ENCODE measurements around the gene FAM217A. TPM values are rescaled to one million over a fixed set of nuclear protein-coding genes. Genes with fewer than 3 reads are reported as not detected.
"Not testable (repeated sequence)": the region's sequence is repeated elsewhere in the genome, so short reads cannot be mapped to it uniquely, and the experiment has no call there.

FAM217A gene
- total and polyA plus RNA-seq, 5 donors = not detected

- no peaks in the 10 kb centered on the region for H3K4me1 ChIP-seq (ENCODE audit: control insufficient read depth, insufficient read depth, low read length)
- H3K4me3 ChIP-seq (ENCODE audit: low read length) = no peak overlapping the region
- DNase-seq (no peak), ATAC-seq (no peak)
- no peaks in the 10 kb centered on the region for H3K9me3 ChIP-seq (ENCODE audit: control insufficient read depth, low read length)
- no peaks in the 10 kb centered on the region for H3K27me3 ChIP-seq (ENCODE audit: control insufficient read depth, insufficient read depth)
- H3K27ac ChIP-seq (ENCODE audit: low read length) = no peak overlapping the region
- intact Hi-C loops (cut with DNase I) = no loop called here
- 89% methylated on average over 2 of the region's 2 CpGs for WGBS
These were observed 28.9 kb upstream of the FAM217A start for GRCh38 chr6:4107873-4108272.

- intact Hi-C loops (cut with DNase I) = no loop called here
- 75% methylated on average over 4 of the region's 4 CpGs for WGBS
- no peak for DNase-seq
- no peak overlapping the region for H3K4me3 ChIP-seq (ENCODE audit: low read length)
- H3K27ac ChIP-seq (ENCODE audit: low read length) = no peak overlapping the region
- no peaks in the 10 kb centered on the region for H3K27me3 ChIP-seq (ENCODE audit: control insufficient read depth, insufficient read depth)
- no peaks in the 10 kb centered on the region for H3K4me1 ChIP-seq (ENCODE audit: control insufficient read depth, insufficient read depth, low read length)
- ATAC-seq = peak in 1 of 2 donors; percentile 75
- H3K9me3 ChIP-seq (ENCODE audit: control insufficient read depth, low read length) = no peaks in the 10 kb centered on the region
These were observed 27.1 kb upstream of the FAM217A start for GRCh38 chr6:4105980-4106536.

GRCh38 chr6:4103929-4104328 lies 25.0 kb upstream of the FAM217A start:
- Histone ChIP-seq H3K27me3 (ENCODE audit: control insufficient read depth, insufficient read depth) (no peaks in the 10 kb centered on the region), H3K27ac (ENCODE audit: low read length) (no peak overlapping the region), H3K4me3 (ENCODE audit: low read length) (no peak overlapping the region), H3K4me1 (ENCODE audit: control insufficient read depth, insufficient read depth, low read length) (no peaks in the 10 kb centered on the region), H3K9me3 (ENCODE audit: control insufficient read depth, low read length) (no peaks in the 10 kb centered on the region)
- ATAC-seq (no peak), DNase-seq (no peak)
- intact Hi-C loops (cut with DNase I) = no loop called here
- 82% methylated on average over 5 of the region's 5 CpGs for WGBS

DNA sequence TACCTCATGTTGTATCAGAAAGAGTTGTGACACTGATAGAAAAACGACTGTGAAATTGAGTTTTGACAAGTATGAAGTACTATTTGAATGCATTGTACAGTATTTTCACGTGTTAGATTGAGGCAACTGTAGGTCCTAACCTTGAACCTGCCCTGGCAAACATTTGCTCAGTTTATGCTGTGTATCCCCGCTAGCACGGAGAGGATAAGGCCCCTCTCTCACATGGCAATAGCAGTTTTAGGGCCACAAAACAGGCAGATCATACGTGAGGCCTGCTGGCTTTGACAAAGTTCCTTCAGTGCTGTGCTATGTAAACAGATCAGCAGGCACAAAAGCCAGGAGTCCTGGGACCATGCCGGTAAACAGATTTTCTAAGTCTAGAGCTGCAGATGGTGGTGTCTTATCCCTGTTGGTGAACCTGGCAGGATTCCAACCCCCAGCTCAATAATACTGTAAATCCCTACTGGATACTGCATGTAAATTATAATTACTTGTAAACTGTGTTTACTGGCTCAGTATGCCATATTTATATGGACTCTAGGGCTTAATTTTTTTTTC lies 23.8 kb upstream of the FAM217A start:
- Histone ChIP-seq H3K27ac (ENCODE audit: low read length) (no peak overlapping the region), H3K4me3 (ENCODE audit: low read length) (no peak overlapping the region), H3K27me3 (ENCODE audit: control insufficient read depth, insufficient read depth) (no peaks in the 10 kb centered on the region), H3K4me1 (ENCODE audit: control insufficient read depth, insufficient read depth, low read length) (no peaks in the 10 kb centered on the region), H3K9me3 (ENCODE audit: control insufficient read depth, low read length) (no peaks in the 10 kb centered on the region)
- DNase-seq (no peak), ATAC-seq (no peak)
- intact Hi-C loops (cut with DNase I) = no loop called here
- 74% methylated on average over 6 of the region's 6 CpGs for WGBS

DNA sequence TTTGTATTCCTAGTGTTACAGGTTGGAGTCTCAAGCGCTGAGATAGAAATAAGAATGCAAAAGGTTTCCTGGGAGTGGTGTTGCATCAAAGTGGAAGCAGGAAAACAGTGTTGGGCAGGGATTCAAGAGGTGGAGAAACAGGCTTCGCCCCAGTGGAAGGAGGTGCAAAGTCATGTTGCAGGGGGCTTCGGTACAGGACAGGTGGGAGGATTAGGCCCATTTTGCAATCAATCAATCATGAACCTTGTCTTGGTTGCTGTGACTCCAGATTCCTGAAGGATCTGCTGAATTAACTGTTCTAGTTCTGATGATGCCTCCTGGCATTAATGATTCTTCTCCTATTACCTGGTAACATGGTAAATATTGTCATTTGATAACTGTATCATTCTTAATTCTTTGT lies 22.4 kb upstream of the FAM217A start:
- Histone ChIP-seq H3K4me3 (ENCODE audit: low read length) (no peak overlapping the region), H3K27me3 (ENCODE audit: control insufficient read depth, insufficient read depth) (no peaks in the 10 kb centered on the region), H3K4me1 (ENCODE audit: control insufficient read depth, insufficient read depth, low read length) (no peaks in the 10 kb centered on the region), H3K27ac (ENCODE audit: low read length) (no peak overlapping the region), H3K9me3 (ENCODE audit: control insufficient read depth, low read length) (no peaks in the 10 kb centered on the region)
- intact Hi-C loops (cut with DNase I) = no loop called here
- no peak for ATAC-seq
- WGBS = 55% methylated on average over 3 of the region's 3 CpGs
- no peak for DNase-seq

- WGBS = 72% methylated on average over 5 of the region's 5 CpGs
- Histone ChIP-seq H3K27ac (ENCODE audit: low read length) (no peak overlapping the region), H3K4me3 (ENCODE audit: low read length) (no peak overlapping the region), H3K27me3 (ENCODE audit: control insufficient read depth, insufficient read depth) (no peaks in the 10 kb centered on the region), H3K9me3 (ENCODE audit: control insufficient read depth, low read length) (no peaks in the 10 kb centered on the region), H3K4me1 (ENCODE audit: control insufficient read depth, insufficient read depth, low read length) (no peaks in the 10 kb centered on the region)
- ATAC-seq (no peak), DNase-seq (no peak)
- intact Hi-C loops (cut with DNase I) = no loop called here
These were observed 21.7 kb upstream of the FAM217A start for GRCh38 chr6:4100655-4101054.

- Histone ChIP-seq H3K4me1 (ENCODE audit: control insufficient read depth, insufficient read depth, low read length) (no peaks in the 10 kb centered on the region), H3K27me3 (ENCODE audit: control insufficient read depth, insufficient read depth) (no peaks in the 10 kb centered on the region), H3K9me3 (ENCODE audit: control insufficient read depth, low read length) (no peaks in the 10 kb centered on the region), H3K4me3 (ENCODE audit: low read length) (no peak overlapping the region), H3K27ac (ENCODE audit: low read length) (no peak overlapping the region)
- ATAC-seq (no peak), DNase-seq (no peak)
- intact Hi-C loops (cut with DNase I) = no loop called here
- WGBS = 55% methylated on average over 1 of the region's 1 CpG
These were observed 14.4 kb upstream of the FAM217A start for GRCh38 chr6:4093288-4093687.

DNA sequence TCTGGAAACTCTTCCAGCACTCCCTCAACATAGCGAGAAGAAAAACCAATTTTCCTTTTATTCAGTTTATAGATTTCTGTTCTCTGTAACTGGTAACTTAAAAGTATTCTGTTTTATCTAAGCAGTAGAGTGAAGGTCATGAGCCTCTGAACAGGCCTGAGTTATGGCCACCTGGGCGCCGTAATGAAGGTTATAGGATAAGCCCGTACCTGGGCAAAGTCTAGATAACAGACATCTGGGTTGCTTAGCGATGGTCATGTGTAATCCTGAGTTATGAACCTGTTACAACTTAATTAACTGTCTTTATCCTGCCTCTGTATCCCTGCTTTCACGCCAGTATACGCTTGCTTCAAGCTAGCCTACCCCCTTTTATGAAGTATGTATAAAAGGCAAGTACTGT lies 13.0 kb upstream of the FAM217A start:
- Histone ChIP-seq H3K4me1 (ENCODE audit: control insufficient read depth, insufficient read depth, low read length) (no peaks in the 10 kb centered on the region), H3K27me3 (ENCODE audit: control insufficient read depth, insufficient read depth) (no peaks in the 10 kb centered on the region), H3K9me3 (ENCODE audit: control insufficient read depth, low read length) (no peaks in the 10 kb centered on the region), H3K27ac (ENCODE audit: low read length) (no peak overlapping the region), H3K4me3 (ENCODE audit: low read length) (no peak overlapping the region)
- DNase-seq (no peak), ATAC-seq (no peak)
- intact Hi-C loops (cut with DNase I) = no loop called here
- WGBS = 91% methylated on average over 7 of the region's 7 CpGs

DNA sequence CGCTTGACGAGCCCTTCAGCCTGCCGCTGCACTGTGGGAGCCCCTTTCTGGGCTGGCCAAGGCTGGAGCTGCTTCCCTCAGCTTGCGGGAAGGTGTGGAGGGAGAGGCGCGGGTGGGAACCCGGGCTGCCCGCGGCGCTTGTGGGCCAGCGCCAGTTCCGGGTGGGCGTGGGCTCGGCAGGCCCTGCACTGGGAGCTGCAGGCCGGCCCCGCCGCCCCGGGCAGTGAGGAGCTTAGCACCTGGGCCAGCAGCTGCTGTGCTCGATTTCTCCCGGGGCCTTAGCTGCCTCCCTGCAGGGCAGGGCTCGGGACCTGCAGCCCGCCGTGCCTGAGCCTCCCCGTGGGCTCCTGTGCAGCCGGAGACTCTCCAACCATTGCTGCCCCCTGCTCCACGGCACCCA lies 11.1 kb upstream of the FAM217A start:
- WGBS = 97% methylated on average over 26 of the region's 26 CpGs

DNA sequence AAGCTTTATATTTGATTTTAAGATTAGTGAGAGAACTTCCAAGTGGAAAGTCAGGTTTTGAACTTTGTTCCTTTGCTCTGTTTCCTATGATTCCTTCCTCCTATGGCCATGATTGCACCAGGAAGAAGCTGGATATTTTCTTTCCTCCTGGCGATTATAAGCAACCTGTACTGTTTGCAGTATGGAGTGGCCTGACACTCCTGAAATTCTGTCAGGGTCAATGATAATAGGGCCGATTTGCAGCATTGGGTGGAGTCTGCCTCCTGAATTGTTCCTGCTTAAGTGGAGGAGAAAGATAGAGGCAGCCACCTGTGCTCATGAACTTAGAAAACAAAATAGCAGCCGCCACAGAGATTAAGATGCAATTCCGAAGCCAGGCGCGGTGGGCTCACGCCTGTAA lies 9.8 kb upstream of the FAM217A start:
- no peaks in the 10 kb centered on the region for H3K9me3 ChIP-seq (ENCODE audit: control insufficient read depth, low read length)
- DNase-seq (no peak), ATAC-seq (no peak)
- intact Hi-C loops (cut with DNase I) = no loop called here
- no peaks in the 10 kb centered on the region for H3K27me3 ChIP-seq (ENCODE audit: control insufficient read depth, insufficient read depth)
- WGBS = 90% methylated on average over 7 of the region's 7 CpGs
- H3K4me3 ChIP-seq (ENCODE audit: low read length) = no peak overlapping the region
- H3K27ac ChIP-seq (ENCODE audit: low read length) = no peak overlapping the region
- no peaks in the 10 kb centered on the region for H3K4me1 ChIP-seq (ENCODE audit: control insufficient read depth, insufficient read depth, low read length)

More for the DNA sequence above, 11.1 kb upstream of the FAM217A start:
- H3K4me1 ChIP-seq (ENCODE audit: control insufficient read depth, insufficient read depth, low read length); DNase-seq; H3K27ac ChIP-seq (ENCODE audit: low read length); ATAC-seq; H3K9me3 ChIP-seq (ENCODE audit: control insufficient read depth, low read length); H3K4me3 ChIP-seq (ENCODE audit: low read length); H3K27me3 ChIP-seq (ENCODE audit: control insufficient read depth, insufficient read depth); intact Hi-C loops (cut with DNase I): not testable (repeated sequence)

DNA sequence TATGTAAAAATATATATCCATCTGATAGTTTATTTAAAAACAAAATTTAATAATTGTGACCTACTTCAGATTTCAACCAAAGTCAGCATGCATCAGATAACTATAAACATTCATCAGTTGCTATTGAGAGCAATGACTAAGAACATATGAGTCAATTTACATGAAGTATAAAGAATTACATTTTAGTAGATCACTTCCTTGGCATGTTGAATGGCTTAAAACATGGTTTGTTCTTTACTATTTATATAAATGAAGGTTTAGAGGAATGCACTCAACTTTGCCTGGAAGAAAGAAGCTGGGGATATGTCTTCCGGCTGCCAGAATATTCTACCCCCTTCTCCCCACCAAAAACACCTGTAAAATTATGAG lies 6.4 kb upstream of the FAM217A start:
- no peak overlapping the region for H3K4me3 ChIP-seq (ENCODE audit: low read length)
- H3K27ac ChIP-seq (ENCODE audit: low read length) = no peak overlapping the region
- ATAC-seq = no peak
- no peaks in the 10 kb centered on the region for H3K27me3 ChIP-seq (ENCODE audit: control insufficient read depth, insufficient read depth)
- no peak for DNase-seq
- intact Hi-C loops (cut with DNase I) = no loop called here
- H3K4me1 ChIP-seq (ENCODE audit: control insufficient read depth, insufficient read depth, low read length) = no peaks in the 10 kb centered on the region
- no peaks in the 10 kb centered on the region for H3K9me3 ChIP-seq (ENCODE audit: control insufficient read depth, low read length)
- WGBS = 93% methylated on average over 1 of the region's 1 CpG

Measured in right cardiac atrium (tissue), 5 donors.